Activated T-helper 1 cell treated with anti-CD3 and anti-CD28 coated beads, Interleukin-2, amount 50 U/mL, for 16 hours (primary cell): Measurements from ENCODE around the gene HYAL1.
"Not testable (repeated sequence)": the region's sequence is repeated elsewhere in the genome, so short reads cannot be mapped to it uniquely, and the experiment has no call there.

Source experiments
- DNase-seq, 2 donors: peaks; one replicate each; pipeline ENCODE4 v3.0.0-alpha.2; 2020; ENCODE audit warnings: low read depth in 1 of 2, low spot score in 1 of 2

Gene HYAL1

DNA sequence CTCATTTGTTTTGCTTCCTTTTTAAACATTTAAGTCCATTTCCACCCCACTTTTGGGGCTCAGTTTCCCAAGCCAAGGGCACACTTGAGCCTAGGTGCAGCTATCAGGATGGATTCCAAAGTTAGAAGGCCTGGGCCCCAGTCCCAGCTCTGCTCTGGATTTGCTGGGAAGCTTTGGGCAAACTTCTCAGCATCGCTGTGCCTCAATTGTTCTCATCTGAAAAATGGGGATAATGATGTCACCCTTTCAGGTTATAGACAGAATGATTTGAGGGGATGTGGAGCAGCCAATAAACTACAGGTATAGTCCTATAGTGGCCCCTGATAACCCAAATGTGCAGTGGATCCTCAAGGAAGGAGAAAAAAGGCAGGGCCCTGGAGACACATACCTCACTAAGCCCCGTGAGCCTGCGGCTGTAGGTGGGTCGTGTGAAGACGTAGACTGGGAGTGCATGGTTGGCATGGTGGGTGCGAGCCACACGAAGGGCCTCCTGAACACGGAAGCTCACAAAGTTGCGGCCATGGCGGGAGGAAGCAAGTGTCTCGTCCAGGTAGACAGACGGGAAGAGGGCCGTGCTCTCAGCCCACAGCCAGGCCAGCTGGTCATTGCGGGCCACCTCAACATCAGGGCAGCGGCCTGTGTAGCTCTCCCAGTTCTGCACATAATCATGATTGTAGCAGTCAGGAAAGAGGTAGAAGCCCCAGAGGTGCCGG, 16.0 kb upstream of the HYAL1 start:
- DNase-seq, result no peak

DNA sequence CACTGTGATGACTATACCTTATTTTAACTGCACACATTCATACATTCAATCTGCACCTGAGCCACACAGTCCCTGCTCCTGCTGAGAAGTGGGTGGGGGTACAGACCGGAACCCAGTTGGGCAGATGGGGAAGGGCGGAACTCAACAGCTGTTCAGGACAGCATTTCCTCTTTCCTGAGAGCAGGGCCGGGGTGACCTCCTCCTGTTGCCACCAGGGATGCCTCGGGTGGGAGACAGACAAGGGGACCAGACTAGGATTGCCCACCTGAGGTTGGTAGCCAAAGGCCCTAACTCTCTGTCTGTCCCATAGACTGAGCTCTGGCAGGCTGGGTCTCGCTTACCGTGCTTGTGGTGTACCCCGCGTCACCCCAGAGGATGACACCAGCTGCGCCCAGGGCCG, 15.2 kb upstream of the HYAL1 start:
- no peak for DNase-seq

DNA sequence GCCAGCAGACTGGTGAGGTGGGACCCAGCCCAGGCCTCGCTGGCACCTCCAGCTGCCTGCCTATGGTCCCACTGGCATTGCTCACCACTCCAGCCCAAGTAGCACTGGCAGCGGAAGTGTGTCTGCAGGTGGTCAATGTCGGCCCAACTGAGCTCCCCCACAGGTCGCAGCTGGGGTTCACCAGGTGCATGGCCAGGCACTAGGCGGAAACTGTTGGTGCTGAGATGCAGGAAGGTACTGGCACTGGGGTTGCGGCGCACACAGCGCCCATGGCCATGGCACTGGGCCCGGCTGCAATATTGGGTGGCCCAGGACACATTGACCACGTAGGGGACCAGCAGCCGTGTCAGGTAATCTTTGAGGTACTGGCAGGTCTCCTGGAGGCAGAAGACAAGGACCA, 14.8 kb upstream of the HYAL1 start:
- DNase-seq, result no peak

DNA sequence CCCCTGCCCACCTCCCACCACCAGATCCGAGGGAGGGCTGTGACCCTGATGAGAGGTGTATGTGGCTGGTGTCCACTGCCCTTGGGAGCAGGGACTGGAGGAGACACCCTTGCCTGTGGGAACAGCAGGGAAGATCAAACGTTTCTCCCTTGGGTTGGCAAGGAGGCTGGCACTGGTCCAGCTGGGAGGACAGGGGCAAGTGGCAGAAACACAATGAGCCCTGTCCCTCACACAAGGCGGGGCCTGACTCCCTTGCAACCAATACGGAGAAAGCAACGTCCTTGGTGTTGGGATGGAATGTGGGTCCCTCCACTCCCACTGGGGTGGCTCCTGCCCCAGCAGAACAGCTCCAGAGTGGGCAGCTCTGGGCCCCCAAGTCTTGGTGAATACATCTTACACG, 13.9 kb upstream of the HYAL1 start:
- DNase-seq, result no peak

DNA sequence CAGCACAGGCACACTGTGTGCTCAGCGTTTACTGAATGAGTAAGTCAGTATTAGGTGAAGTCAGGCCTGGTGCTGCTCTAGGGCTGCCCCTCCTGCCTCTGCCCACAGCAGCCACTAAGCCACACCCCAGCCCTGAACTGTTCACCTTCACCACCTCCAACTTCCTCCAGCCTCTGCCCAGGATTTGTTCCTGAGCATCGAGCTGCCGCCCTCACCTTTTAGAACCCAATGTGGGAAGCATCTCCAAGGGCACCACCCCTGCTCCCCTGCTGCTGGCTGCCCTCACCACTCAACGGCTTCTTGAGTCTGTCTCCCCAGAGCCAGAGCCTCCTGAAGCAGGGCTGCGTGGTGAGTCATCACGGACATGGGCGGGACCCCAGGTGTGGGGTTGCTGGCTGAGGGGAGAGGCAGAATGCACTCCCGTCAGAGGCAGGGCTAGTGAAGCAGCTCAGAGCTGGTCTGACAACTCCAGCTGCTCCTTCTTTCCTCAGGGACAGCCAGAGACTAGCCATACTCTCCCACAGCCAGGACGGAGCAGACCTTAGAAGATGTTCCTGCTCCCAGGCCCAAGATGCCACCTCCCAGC, 13.4 kb upstream of the HYAL1 start:
- peak; percentile 57 for DNase-seq

DNA sequence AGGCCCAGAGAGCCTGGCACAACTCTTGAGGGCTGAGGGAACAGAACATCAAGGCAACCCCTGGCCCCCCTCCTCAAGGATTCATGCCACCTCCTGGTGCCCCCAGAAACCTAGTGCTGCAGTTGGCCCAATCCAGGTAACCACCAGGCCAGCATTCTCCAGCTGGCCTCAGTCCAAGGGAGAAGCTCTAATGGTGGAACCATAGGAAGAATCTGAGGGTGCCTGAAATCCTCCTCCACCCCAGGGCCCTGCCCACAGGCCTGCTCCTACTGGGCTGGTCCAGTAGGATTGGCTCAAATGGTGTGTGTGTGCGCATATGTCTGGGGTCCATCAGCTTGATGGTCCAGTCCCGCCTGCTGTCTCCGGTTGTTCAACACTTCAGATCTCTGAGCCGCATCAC, 11.4 kb upstream of the HYAL1 start:
- DNase-seq, result no peak

DNA sequence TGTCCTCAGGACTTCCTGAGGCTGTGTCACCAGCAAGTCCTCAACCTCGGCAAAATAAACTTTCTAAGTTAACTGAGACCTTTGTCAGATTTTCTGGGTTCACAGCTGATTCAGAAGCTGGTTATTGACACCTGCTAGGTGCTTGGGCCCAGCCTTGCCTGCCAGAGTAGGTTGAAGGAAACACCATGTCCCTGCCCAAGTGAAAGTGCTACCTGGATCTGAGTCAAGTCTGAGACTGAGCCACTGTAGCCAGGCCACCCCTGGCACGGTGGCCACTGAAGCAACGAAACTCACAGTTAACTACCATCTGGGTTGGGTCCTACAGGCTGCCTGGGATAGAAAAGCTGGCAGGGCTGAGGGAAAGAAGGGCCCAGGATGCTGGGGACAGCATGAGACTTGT, 11.0 kb upstream of the HYAL1 start:
- no peak for DNase-seq

DNA sequence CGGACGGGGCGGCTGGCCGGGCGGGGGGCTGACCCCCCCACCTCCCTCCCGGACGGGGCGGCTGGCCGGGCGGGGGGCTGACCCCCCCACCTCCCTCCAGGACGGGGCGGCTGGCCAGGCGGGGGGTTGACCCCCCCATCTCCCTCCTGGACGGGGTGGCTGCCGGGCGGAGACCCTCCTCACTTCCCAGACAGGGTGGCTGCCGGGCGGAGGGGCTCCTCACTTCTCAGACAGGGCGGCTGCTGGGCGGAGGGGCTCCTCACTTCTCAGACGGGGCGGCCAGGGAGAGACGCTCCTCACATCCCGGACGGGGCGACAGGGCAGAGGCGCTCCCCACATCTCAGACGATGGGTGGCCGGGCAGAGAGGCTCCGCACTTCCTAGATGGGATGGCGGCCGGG, 8.7 kb upstream of the HYAL1 start:
- not testable (repeated sequence) for DNase-seq

DNA sequence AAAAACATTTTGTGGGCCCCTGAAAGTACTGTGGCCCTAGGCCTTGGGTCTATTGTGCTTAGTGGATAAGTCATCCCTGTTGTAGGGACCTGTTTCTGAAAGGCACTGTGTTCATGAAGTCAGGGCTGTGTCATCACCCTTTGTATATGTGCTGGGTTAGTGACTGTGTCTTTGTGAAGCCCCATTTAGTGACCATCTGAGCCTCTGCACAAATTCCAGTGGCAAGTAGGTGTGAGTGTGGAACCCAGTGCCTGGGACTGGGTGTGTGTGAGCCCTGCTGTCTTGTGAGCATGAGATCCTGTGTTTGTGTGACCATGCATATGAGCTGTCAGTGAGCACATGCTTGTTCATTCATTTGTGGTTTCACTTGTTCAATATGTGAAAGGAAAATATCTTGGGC, 1.2 kb upstream of the HYAL1 start:
- DNase-seq, result no peak

DNA sequence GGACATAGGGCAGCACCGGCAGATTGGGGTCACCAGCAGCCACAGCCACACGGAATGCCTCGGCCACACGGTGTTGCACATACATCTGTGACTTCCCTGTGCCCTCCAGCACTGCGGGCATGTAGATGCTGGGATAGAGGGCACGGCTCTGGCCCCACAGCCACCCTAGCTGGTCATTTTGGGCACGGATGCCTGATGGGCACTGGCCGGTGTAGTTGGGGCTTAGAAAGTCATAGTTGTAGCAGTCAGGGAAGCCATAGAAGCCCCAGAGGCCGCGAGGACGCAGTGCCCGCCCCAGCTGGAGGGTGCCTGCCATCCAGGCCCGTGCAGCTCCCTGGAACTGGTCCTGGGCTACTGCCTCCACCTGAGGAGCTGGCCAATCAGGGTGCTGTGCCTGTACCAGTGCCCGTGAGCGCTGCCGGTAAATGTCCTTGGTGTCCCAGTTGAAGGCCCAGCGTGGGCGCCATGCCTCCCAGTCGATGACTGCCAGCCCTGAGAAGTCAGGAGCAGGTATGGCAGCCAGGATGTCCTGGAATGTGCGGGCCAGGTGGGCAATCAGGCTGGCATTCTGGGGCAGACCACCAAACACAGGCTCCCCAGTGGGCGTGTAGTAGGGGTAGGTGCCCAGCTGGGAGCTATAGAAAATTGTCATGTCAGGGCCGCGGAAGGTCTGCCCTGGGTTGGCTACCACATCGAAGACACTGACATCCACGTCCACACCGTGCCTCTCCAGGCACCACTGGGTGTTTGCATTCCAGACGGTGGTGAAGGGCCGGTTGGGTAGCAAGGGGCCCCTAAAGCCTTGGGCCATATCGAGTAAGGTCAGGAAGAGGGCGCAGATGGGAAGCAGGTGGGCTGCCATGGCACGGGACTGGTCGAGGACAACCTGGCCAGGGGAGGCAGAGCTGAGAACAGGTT, 1.0 kb downstream of the HYAL1 start:
- no peak for DNase-seq

DNA sequence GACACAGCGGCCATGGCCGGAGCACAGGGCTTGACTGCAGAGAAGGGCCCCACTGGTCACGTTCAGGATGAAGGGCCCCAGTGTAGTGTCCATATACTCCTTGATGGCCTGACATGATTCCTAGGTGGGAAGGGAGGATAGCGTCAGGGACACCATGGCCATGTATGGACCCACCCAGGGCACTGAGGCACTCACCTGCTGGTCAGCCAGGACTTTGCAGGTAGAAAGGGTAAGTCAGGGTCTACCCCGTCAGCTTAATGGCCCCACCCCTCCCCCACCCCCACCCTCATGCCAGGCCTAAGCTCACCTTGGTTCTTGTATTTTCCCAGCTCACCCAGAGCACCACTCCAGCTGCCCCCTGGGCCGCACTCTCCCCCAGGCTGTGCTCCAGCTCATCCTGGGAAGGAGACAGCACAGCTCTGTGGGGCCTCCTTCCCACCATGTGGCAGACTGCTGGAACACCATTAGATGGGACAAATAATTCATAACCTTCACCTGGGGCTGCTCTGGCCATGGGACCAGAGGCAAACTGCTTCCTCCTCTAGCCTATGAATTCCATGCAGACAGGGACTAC, 2.6 kb downstream of the HYAL1 start:
- DNase-seq, result no peak

DNA sequence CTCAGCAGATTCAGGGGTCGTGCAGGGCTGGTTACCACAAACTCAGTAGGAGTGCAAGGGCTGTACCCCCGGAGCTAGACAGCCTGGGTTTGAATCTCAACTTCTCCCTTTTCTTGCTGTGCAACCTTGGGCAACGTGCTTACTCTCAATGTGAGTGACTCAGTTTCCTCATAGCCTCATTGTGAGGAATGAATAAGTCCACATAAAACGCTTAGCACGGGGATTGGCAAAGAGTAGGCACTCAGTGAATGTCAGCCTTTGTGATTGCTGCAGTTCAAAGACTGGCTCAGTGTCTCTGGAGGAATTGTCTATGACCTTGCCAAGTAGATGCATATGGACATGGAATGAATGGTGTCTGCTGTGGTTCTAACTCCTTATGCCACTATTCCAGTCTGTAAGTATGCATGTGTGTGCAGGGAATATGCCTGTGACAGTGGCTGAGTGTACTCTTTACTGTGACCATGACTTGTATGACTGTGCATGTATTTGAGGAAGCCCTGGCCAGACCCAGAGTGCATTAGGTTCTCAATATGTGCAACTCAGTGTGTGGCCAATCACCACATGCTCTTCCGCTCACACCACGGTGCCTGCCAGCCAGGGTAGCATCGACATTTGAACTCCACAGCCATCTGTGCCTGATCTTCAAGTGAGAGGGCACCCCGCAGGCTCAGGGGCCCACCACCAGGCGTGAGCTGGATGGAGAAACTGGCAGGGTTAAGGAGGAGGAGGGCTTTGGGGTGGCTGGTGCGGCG, 3.3 kb downstream of the HYAL1 start:
- no peak for DNase-seq

DNA sequence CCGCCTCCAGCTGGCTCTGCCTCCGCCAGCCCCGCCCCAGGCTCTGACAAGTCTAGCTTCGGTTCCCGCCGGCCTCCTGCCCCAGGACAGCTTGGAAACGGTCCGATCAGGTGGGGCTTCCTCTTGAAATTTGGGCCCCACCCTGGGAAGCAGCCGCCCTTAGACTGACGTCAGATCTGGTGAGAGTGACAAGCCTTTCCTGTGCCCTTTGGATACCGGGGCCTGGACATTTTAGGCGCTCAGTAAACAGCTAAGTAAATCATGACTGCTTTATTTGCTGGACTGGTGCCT, 3.8 kb downstream of the HYAL1 start:
- no peak for DNase-seq

DNA sequence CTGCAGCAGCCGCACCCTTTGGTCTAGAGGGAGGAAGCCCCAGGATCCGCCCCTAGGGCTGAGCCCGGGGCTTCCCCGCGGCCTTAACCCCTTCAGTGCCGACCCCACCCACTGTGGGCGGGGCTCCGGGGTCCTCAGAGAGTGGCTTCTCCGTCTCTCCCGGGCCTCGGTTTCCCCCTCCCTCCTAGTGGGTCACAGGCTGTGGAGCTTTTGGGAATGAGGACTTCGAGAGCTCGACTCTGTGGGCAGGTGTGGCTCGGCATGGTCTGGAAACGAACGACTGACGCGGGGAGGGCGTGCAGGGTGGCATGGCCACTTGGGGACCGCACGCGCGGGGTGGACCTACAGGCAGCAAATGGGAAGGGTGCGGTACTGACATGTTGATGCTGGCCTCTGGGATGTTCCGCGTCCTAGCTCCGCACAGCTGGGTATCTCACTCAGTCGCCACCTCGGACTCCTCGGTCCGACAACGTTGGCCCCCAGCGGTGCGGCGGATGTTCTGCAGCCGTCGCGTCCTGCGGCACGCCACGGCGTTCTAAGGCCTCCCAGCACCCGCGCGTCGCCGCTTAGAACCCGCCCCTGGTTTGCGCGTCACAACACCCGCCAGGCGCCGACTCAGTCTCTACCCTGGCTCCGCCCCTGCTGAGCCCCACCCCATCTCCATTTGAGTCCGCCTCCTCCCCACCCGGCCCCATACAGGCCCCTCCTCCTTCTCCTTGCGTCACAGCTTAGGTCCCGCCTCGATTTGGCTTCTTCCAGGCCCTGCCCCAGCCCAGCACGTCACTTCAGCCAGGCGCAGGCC, 4.3 kb downstream of the HYAL1 start, which contains the start of the genes HYAL3 and NAA80:
Gene HYAL3 (minus strand): TSS at position 570 of the 802 bp plus-strand sequence. CDS start 3,803 bp downstream, outside the sequence.
Gene NAA80 (minus strand): TSS at position 570 of the 802 bp plus-strand sequence. CDS start 1,942 bp downstream, outside the sequence.
- DNase-seq, result peak; percentile 97 to 98

DNA sequence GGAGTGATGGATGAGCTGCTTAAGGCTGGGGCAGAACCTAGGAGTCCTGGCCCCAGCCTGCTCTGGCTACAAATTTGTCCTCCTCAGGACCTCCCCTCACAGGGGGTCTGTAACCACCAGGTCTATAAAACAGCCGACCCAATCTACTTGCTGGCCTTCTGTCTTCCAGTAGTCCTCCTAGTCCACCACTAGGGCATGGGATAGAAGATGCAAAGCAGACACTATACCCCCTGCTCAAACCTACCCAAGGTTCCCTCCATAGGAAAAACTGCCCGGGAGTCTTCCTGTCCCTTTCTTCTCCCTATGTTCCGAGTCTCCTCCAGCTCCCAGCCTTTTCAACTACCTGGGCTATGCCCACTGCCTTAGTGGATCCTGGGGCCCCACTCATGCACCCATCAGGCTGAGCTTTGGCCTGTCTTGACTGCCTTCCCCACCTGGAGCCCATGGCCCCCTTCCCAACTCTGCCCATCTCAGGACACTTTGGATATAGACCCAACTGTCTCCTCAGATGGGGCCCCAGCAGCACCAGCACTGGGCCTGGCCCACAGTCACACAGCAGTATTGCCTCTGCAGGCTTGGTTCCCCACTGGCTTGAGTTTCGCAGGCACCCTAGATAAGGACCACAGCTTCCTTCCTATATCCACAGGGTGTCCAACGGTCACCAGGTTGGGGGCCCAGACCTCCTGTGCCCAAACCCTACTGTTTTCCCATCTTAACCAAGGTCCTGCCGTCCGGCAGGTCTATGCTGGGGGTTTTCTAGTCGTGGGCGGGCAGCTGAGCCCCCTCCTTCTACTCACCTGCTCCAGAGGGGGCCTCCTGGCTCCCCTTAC, 5.3 kb downstream of the HYAL1 start:
- no peak for DNase-seq

DNA sequence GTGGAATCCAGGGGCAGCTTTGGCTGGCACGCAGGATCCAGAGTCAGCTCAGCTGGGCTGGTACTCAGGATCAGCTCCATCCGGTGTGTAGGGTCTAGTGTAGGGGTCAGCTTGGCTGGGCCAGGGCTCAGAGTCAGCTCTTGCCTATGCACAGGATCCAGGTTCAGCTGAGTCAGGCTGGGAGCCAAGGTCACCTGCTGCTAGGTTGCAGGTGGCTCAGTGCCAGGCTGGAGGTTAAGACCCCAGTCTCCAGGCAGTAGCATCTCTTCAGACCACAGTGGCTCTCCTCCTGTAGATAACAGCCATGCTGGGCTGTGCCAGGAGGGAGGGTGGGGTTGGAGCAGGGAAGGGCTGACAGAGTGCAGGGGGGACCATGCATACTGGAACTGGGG, 6.0 kb downstream of the HYAL1 start:
- DNase-seq, result no peak

DNA sequence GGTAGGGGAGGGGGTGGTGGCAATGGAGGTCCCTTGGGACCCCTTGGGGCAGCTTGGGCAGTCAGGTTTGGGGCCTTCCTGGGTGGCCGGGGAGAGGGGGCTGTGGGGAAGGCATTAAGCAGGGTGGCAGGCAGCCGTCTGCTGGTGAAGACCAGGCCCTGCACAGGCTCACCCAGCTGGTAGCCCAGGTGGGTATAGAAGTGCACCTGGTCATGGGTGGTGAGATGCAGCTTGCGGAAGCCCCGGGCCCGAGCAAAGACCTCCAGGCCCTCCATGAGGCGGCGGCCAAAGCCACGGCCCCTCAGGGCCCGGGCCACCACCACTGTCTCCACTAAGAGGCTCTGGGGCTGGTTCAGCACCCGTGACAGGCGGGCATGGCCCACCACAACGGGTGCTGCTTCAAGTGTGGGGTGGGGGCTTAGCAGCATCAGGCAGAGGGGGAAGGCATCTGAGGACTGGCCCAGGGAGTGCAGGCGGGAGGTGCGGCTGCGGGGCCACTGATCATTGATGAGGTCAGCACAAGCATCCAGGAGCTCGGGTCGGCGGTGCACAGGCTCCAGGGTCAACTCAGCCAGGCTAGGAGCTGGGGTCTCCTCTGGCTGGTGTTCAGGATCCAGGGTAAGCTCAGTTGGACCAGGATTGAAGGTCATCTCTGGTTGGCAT, 6.5 kb downstream of the HYAL1 start:
- no peak for DNase-seq

DNA sequence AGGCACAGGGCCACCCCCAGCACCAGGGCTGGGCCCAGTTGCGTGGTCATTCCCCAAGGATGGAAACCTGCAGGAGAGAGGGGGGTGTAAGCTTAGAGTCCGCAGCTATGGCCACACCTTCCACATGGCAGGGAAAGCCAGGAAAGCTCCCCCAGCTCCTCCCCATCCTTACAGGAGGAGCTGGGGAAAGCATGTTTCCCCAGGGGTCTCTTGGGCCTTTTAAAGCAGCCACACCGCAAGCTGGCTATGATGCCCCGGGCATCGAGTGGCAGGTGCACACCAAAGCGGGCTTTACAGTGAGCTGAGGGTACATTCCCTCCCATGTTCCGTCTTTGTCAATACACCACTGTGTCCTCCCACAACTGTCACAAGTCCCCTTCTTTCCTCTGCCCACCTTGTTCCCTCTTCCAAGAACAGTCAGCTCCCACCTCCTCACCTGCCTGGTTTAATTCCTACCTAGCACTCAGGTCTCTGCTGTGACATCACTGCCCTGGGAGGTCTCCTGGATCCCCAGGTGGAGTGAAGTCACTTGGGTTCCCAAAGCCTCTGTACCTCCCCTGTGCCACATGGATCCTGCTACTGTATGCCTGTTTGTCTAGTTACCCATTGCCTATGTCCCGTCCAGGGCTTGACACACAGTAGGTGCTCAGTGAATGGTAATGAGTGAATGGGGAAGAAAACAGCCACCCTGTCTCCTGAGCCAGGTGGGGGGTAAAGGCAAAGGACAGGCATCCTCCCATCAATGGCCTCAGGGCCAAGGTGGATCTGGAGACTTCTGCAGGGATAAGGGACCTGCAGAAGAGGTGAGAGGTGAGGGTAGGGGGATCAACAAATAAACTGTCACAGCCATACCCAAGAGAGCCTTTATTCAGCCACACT, 7.6 kb downstream of the HYAL1 start:
- no peak for DNase-seq
